Fibroblast of the conjunctiva (primary cell): Measurements from ENCODE around the gene CCDC71L.
A peak's percentile ranks its signal among the peaks of the same experiment; 100 is the strongest.

ENCODE experiments used
- DNase-seq: peaks from one replicate; pipeline ENCODE4 v3.0.0-alpha.2; 2010; ENCODE audit warnings: low read depth

Gene CCDC71L

GRCh38 chr7:106625678-106626301 is 35.2 kb downstream of the CCDC71L start:
- DNase-seq: no peak

- peak; percentile 43 for DNase-seq
Measured at GRCh38 chr7:106623853-106624252, 37.1 kb downstream of the CCDC71L start.

GRCh38 chr7:106623315-106623660 is 37.7 kb downstream of the CCDC71L start:
- no peak for DNase-seq

GRCh38 chr7:106622654-106623314 is 38.2 kb downstream of the CCDC71L start:
- DNase-seq: no peak

DNA sequence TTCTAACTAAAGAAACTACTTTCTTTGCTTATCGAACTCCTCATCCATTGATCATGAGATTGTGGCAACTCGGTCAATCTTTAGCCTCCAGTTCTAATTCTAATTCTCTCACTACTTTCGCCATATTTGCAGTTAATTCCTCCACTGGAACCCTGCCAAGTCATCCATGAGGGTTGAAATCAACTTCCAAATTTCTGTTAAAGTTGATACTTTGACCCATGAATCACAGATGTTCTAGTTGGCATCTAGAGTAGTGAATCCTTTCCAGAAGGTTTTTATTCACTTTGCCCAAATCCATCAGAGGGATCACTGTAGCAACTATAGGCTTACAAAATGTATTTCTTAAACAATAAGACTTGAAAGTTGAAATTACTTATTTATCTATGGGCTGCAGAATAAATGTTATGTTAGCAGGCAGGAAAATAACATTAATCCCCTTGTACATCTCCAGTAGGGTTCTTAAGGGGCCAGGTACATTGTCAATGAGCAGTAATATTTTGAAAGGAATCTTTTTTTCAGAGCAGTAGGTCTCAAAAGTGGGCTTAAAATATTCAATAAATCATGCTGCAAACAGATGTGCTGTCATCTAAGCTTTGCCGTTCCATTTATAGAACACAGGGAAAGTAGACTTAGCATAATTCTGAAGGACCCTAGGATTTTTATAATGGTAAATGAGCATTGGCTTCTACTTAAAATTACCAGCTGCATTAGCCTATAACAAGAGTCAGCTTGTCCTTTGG is 39.4 kb downstream of the CCDC71L start:
- no peak for DNase-seq

DNA sequence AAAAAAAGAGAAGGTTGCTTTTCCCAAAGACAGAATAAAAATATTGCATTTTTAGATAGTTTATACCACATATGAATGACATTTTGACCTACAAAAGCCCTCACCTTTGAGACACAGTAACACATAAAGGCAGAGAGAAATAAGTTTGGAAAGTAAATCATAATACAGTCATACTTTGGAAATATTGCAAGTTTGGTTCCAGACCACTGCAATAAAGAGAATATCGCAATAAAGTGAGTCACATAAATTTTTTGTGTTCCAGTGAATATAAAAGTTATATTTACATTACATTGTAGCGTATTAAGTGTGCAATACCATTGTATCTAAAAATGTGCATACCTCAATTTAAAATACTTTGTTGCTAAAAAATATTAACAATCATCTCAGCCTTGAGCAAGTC is 40.3 kb downstream of the CCDC71L start:
- no peak for DNase-seq

DNA sequence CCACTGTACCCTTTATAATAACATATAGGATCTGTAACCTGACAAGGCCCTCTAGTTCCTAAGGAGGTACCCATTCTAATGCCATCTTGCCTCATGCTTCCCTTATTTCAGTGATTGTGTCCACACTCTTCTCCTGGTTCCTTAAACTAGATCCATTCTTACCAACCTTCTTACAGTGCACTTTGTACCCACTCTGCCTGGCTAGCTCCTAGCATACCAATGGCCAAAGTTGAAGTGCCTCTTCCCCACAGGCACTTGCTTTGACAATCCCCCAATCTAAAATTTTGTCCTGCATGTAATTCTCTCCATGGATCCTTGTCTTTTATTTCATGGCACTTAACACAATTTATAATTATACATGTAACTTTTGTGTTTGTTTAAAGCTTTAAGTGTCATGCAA is 40.9 kb downstream of the CCDC71L start:
- no peak for DNase-seq

GRCh38 chr7:106619213-106619612 is 41.7 kb downstream of the CCDC71L start:
- DNase-seq: no peak

- DNase-seq: no peak
Measured at GRCh38 chr7:106618480-106618879, 42.5 kb downstream of the CCDC71L start.

- DNase-seq: no peak
Measured at GRCh38 chr7:106617860-106618259, 43.1 kb downstream of the CCDC71L start.

DNA sequence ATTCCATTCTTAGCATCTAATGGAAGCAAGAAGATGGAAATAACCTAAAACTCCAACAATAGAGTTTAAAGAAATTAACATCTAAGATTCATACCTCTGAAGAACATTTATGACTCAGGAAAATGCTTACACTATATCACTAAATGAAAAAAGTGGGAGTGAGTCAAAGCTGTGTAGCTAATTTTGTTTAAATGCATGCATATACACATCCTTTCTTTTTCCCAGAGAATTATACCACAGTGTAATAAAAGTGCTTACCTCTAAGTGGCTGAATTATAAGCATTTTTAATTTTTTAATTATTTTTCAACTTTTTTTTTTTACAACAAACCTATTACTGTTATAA is 44.3 kb downstream of the CCDC71L start:
- no peak for DNase-seq

DNA sequence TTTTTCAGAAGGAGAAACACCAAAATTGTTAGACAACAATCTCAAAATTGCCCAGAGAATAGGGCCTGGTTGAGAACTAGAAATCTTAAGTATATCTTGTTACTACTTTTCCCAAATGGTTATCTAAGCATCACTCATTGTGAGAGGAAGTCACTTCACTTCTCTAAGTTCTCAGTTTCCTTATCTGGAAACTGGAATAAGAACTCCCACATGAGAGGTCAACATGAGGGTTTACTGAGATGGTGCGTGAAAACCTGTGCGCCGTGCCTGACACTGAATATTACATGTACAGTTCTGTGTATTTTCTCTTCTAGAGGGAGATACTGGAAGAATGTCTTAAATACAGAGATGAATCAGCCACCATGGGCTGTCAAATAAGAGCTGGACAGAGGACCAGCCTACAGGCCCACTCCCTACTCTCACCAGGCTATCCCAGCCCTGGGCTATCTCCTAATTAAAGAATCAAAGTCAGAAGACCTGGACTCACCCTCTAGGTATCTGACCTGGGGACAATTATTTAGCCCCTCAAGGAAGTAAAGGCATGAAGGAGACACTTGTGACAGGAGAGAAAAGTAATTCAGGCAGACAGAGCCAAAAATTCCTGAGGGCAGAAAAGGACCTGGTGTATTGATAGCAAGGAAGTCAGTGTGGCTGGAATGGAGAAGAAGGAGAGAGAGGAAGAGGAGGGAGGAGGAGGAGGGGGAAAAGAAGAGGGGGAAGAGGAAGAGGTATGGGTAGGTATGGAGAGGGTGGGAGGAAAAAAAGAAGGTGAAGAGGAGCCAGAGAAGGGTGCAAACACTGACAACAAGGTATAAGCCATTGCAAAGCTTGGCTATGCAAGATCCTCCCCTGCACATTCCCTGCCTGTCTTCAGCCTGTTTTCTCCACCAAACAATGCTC is 44.9 kb downstream of the CCDC71L start:
- DNase-seq: no peak

DNA sequence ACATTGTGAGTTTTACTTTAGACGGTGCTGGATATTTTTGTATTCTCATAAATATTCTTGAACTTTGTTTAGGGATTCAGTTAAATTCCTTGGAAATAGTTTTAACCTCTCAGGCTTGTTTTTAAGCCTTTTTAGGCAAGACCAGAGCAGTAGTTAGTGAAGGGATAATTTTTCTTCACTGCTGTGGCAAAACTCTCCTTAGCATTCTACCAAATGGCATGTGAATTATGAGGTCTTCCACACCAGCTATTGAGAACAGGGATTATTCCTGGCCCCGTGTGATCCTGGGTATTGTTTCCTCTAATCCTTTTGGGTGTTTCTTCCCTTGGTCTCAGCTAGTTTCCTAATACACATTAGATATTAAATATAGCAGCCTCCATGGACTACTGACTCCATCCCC is 46.2 kb downstream of the CCDC71L start:
- no peak for DNase-seq

DNA sequence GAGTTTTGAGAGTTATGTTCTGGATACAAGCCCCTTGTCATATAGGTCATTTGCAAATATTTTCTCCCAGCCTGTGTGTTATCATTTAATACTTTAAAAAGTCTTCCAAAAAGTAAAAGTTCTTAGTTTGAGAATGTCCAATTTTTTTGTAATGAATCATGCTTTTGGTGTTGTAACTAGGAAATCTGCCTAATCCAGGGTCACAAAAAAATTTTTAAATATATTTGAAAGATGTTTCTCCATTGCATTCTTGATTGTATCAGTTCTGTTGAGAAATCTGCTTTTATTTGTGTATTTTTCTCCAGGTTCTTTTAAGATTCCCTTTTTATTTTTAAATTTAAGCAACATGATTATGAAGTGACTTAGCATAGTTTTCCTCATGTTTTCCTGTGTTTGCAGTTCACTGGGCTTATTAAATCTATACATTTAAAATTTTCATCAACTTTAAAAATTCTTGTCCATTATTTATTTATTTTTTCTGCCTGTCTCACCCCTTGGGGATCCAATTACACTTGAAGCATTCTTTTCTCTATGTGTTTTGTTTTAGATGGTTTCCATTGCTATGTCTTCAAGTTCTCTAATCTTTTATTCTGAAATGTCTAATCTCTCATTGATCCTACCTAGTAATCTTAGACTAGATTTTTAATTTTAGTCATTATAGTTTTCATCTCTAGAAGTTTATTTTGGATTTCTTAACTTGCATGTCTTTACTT is 47.0 kb downstream of the CCDC71L start:
- DNase-seq: peak; percentile 16

GRCh38 chr7:106613279-106613678 is 47.7 kb downstream of the CCDC71L start:
- no peak for DNase-seq

GRCh38 chr7:106612432-106612831 is 48.5 kb downstream of the CCDC71L start:
- DNase-seq: no peak

GRCh38 chr7:106611911-106612310 is 49.0 kb downstream of the CCDC71L start:
- no peak for DNase-seq

DNA sequence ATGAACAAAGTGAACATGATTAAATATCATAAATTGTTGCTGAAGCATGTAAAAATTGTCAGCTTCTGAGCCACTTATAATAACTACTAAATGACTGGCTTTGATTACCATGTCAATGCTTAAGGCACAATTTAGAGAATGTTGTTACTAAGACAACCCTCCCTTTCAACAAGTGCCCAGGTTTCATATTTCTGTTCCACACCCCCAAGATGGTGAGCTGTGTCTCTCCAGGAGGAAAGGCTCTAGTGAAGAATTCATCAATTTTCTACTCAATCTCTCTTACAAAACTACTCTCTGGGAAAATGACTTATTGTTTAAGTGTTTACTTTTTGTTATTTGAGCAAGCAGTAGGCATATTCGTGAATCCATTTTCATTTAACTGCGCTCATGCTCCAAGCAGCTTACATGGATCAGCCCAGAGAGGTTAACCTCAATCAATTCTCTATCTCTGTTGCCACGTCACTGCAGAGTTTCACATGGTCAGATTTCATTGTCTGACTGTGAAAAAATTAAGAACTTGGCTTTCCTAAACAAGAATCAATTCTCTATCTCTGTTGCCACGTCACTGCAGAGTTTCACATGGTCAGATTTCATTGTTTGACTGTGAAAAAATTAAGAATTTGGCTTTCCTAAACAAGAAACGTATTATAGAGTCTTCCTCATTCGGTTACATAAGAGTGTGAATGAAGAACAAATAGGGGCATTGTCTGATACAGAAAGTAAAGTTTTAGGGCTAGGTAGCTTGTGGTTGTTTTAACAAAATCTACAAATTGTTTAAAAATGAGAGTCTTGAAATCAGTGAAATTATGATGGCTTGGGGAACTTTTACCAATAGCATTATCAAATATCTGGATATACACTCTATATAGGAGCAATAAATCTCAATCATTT is 49.7 kb downstream of the CCDC71L start:
- peak; percentile 8 for DNase-seq

- peak; percentile 43 for DNase-seq
Measured at GRCh38 chr7:106609416-106609815, 51.5 kb downstream of the CCDC71L start.

DNA sequence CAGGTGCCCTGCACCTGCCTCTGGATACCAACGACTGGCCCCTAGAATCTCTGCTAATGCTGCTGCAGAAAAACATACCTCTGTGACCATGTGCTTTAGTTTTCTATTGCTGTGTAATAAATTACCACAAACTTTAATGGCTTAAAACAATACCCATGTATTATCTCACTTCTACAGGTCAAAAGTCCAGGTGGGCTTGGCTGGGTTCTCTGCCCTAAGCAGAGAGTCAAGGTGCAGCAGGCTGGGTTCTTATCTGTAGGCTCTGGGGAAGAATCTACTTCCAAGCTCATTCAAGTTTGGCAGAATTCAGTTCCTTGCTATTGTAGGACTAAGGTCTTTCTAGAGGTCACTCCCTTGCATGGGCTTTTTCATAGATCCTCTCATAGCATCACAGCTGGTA is 52.3 kb downstream of the CCDC71L start:
- no peak for DNase-seq
